Kidney (tissue), 14 donors: ENCODE results near the gene LINGO4. TPM values are rescaled to one million over a fixed set of nuclear protein-coding genes. Genes with fewer than 3 reads are reported as not detected.

Experiments used
- DNase-seq, 5 donors: peaks; one replicate each; pipeline ENCODE4 v3.0.0-alpha.2; 2013 to 2020
- FAIRE-seq: peaks from 2 replicates; lab custom pipeline; 2012; peaks lifted over from hg19 to GRCh38; lab: Jason Lieb, UNC
- H3K27ac ChIP-seq, 2 donors: one replicate each; pipeline ENCODE4 v1.7.0; 2013; ENCODE audit warnings: low read depth in 2 of 2, low read length in 2 of 2, inconsistent platforms in 1 of 2
- H3K27me3 ChIP-seq: one replicate; pipeline ENCODE4 v1.7.1; 2013; ENCODE audit warnings: low read length, inconsistent platforms; ENCODE audit not compliant: control insufficient read depth, insufficient read depth
- H3K36me3 ChIP-seq, 3 donors: one replicate each; pipeline versions ENCODE4 v1.7.0 to v1.7.1; 2013; ENCODE audit warnings: low read length in 3 of 3, control low read depth in 1 of 3, inconsistent platforms in 1 of 3; ENCODE audit not compliant: insufficient read depth in 3 of 3, control insufficient read depth in 2 of 3
- H3K4me1 ChIP-seq, 3 donors: one replicate each; pipeline versions ENCODE4 v1.7.0 to v1.7.1; 2013; ENCODE audit warnings: low read length in 3 of 3, inconsistent platforms in 1 of 3, low read depth in 1 of 3; ENCODE audit not compliant: control insufficient read depth in 2 of 3, insufficient read depth in 2 of 3
- H3K4me3 ChIP-seq, 3 donors: one replicate each; pipeline versions ENCODE4 v1.7.0 to v1.8.1; 2013; ENCODE audit warnings: low read length in 3 of 3, control low read depth in 1 of 3, inconsistent platforms in 1 of 3
- H3K9ac ChIP-seq, 3 donors: one replicate each; pipeline versions ENCODE4 v1.7.0 to v1.7.1; 2013; ENCODE audit warnings: low read length in 3 of 3, control low read depth in 1 of 3, inconsistent platforms in 1 of 3
- H3K9me3 ChIP-seq, 3 donors: one replicate each; pipeline versions ENCODE4 v1.7.0 to v1.7.1; 2013; ENCODE audit warnings: low read length in 3 of 3, control low read depth in 1 of 3, inconsistent platforms in 1 of 3; ENCODE audit not compliant: control insufficient read depth in 2 of 3, insufficient read depth in 1 of 3
- CTCF ChIP-seq: IDR thresholded peaks from 3 replicates; pipeline ENCODE4 v1.5.1; 2012; ENCODE audit warnings: mild to moderate bottlenecking, moderate library complexity, borderline replicate concordance; ENCODE audit not compliant: insufficient read depth; ENCODE audit errors: extremely low read depth
- intact Hi-C: fragments of 100-400 bp; cut with DNase I; formaldehyde crosslinking; loops from one replicate; pipeline ENCODE4 v1.11.1; 2022
- polyA plus RNA-seq: library from polyadenylated mRNA; stranded (reverse); fragments of 350-450 nt; fragmentation: Illumina TruSeq; extraction: RNeasy Lipid Tissue Mini Kit (QIAGEN cat#74804); gene quantifications from one replicate; pipeline ENCODE4 v1.2.3, GENCODE V29; 2014; ENCODE audit warnings: low read depth, low replicate concordance; ENCODE audit not compliant: insufficient read depth
- total RNA-seq: library from RNA; stranded (reverse); fragmentation: NEBNext Ultra II Directional; extraction: Animal tissue kit (Norgen Biotek cat#: 25700); gene quantifications from one replicate; pipeline ENCODE4 v1.2.1, GENCODE V29; 2021
- donor health status: control.
- donor health status: control.
- donor health status: control.
- donor health status: control.
- donor health status: control.
- donor health status: DM: yes; HTN: yes; CAD: no.
- donor health status: Normal renal cell carcinoma (clear cell type).

LINGO4 gene
- total and polyA plus RNA-seq, 2 donors from 2014 or later, result 0.32 to 0.41 TPM

GRCh38 chr1:151814426-151814825, 9.2 kb upstream of the LINGO4 start:
- FAIRE-seq (no peak), DNase-seq (no peak)
- TF ChIP-seq CTCF, result no peak

GRCh38 chr1:151813271-151813977, 8.2 kb upstream of the LINGO4 start:
- no peak overlapping the region for H3K9ac ChIP-seq
- intact Hi-C loops, result no loop called here
- no peaks in the 10 kb centered on the region for H3K9me3 ChIP-seq
- FAIRE-seq, result no peak
- H3K4me3 ChIP-seq, result no peak overlapping the region
- H3K4me1 ChIP-seq, result no peaks in the 10 kb centered on the region
- no peaks in the 10 kb centered on the region for H3K27me3 ChIP-seq
- no peak overlapping the region for H3K27ac ChIP-seq
- no peak for DNase-seq
- no peak for TF ChIP-seq CTCF
- H3K36me3 ChIP-seq, result peaks cover 0 to 47% (median 9%) of the 10 kb centered on the region in 3 donors

More at GRCh38 chr1:151814426-151814825, 9.2 kb upstream of the LINGO4 start:
- Histone ChIP-seq H3K36me3 (peaks cover 0 to 49% (median 9%) of the 10 kb centered on the region in 3 donors), H3K4me3 (no peak overlapping the region), H3K4me1 (peaks cover 0 to under 1% (median 0%) of the 10 kb centered on the region in 3 donors), H3K9me3 (no peaks in the 10 kb centered on the region), H3K27me3 (no peaks in the 10 kb centered on the region), H3K27ac (no peak overlapping the region), H3K9ac (no peak overlapping the region)
- intact Hi-C loops, result no loop called here

- Histone ChIP-seq H3K27me3 (no peaks in the 10 kb centered on the region), H3K9ac (no peak overlapping the region), H3K4me3 (no peak overlapping the region), H3K4me1 (no peaks in the 10 kb centered on the region), H3K9me3 (no peaks in the 10 kb centered on the region), H3K27ac (no peak overlapping the region), H3K36me3 (peaks cover 0 to 52% (median 9%) of the 10 kb centered on the region in 3 donors)
- DNase-seq (no peak), FAIRE-seq (no peak)
- intact Hi-C loops, result no loop called here
- TF ChIP-seq CTCF, result no peak
These were observed 6.0 kb upstream of the LINGO4 start for GRCh38 chr1:151811181-151811580.
